ENCODE measurements around the gene UMODL1. TPM values are rescaled to one million over a fixed set of nuclear protein-coding genes. Genes with fewer than 3 reads are reported as not detected.

UMODL1 gene
- total RNA-seq, 5 donors from 2014 or later (not counting 1 experiment from before 2014, with no cell fraction given) = 0.16 to 0.99 (median 0.82) TPM

DNA sequence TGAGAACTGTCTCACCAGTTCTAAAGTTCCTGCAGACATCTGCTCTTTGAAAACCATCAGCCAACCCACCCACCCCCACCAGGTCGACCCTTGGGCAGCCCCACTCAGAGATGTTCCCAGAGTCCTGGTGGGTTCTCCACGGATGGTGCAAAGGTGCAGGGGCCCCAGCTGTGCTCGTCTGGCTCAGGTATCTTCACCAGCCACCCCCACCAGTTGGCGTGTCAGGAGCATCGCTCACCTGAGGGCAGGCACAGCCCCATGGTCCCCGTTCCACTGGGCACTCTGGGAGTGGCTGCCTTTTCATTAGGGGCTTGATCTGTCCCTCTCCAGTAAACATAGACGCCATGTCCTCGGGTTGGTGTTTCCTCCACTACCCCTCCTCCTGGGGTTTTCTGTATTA is 70.5 kb downstream of the UMODL1 start:
- no peaks in the 10 kb centered on the region for H3K9me3 Mint-ChIP-seq
- Histone ChIP-seq H3K4me1 (ENCODE audit: control insufficient read depth in 1 of 2, extremely low read depth in 1 of 2, insufficient read depth in 2 of 2, low read length in 2 of 2) (peaks cover 3 to 8% of the 10 kb centered on the region in 2 experiments), H3K27me3 (replicated peaks in 1 of 2; ENCODE audit: control insufficient read depth in 2 of 2, extremely low read depth in 1 of 2, insufficient read depth in 2 of 2, low read length in 1 of 2) (peaks cover 0 to 24% of the 10 kb centered on the region in 2 experiments), H3K9me3 (no peaks in the 10 kb centered on the region), H3K27ac (ENCODE audit: low read length) (no peak overlapping the region), H3K4me3 (ENCODE audit: control insufficient read depth in 1 of 2, extremely low read depth in 1 of 2, low read length in 1 of 2) (no peak overlapping the region), H3K36me3 (ENCODE audit: control insufficient read depth in 2 of 2, extremely low read depth in 1 of 2, insufficient read depth in 1 of 2, low read length in 1 of 2) (no peaks in the 10 kb centered on the region)
- H3K27me3 Mint-ChIP-seq = peaks cover 0 to 11% of the 10 kb centered on the region in 2 donors
- no peak overlapping the region for H3K27ac Mint-ChIP-seq
- POLR2A ChIA-PET = no interaction called here
- peaks cover 8 to 10% (median 10%) of the 10 kb centered on the region in 3 donors for H3K4me1 Mint-ChIP-seq
- ATAC-seq (replicated peaks in 1 of 4) (no peak), DNase-seq (no peak)
- CTCF ChIA-PET = no interaction called here
- 81% methylated on average over 7 of the region's 8 CpGs for WGBS (ENCODE audit: insufficient coverage)
- H3K4me3 Mint-ChIP-seq = no peak overlapping the region
- no peaks in the 10 kb centered on the region for H3K36me3 Mint-ChIP-seq

DNA sequence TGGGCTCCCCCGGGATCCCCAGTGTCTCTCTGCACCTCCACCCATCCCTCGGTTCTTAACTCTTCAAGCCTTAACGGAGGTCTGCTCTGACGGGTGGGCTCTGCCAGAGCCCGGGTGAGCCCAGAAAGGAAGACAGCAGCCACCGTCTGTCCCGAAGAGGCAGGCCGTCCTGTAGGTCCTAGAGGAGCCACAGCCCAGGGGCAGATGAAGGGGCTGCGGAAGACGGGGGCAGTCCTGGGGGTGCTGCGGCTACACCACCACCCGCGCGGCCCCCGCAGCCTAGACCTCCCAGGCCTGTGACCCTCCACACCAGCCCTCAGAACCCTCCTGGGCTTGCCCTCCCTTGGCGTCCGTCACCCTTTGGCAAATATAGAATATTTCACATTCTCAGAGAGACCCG is 71.0 kb downstream of the UMODL1 start:
- Histone ChIP-seq H3K36me3 (ENCODE audit: control insufficient read depth in 2 of 2, extremely low read depth in 1 of 2, insufficient read depth in 1 of 2, low read length in 1 of 2) (no peaks in the 10 kb centered on the region), H3K4me1 (ENCODE audit: control insufficient read depth in 1 of 2, extremely low read depth in 1 of 2, insufficient read depth in 2 of 2, low read length in 2 of 2) (peaks cover 3 to 8% of the 10 kb centered on the region in 2 experiments), H3K27ac (ENCODE audit: low read length) (no peak overlapping the region), H3K27me3 (replicated peaks in 1 of 2; ENCODE audit: control insufficient read depth in 2 of 2, extremely low read depth in 1 of 2, insufficient read depth in 2 of 2, low read length in 1 of 2) (peaks cover 0 to 26% of the 10 kb centered on the region in 2 experiments), H3K9me3 (no peaks in the 10 kb centered on the region), H3K4me3 (ENCODE audit: control insufficient read depth in 1 of 2, extremely low read depth in 1 of 2, low read length in 1 of 2) (no peak overlapping the region)
- Mint-ChIP-seq H3K27ac (no peak overlapping the region), H3K4me3 (no peak overlapping the region), H3K36me3 (no peaks in the 10 kb centered on the region), H3K27me3 (peaks cover 0 to 11% of the 10 kb centered on the region in 2 donors), H3K4me1 (peaks cover 8 to 10% (median 10%) of the 10 kb centered on the region in 3 donors), H3K9me3 (no peaks in the 10 kb centered on the region)
- ATAC-seq (replicated peaks in 1 of 4) (no peak), DNase-seq (no peak)
- CTCF ChIA-PET = interaction anchor here in 1 of 2 donors (0.9 to 1.6 kb wide), 2 partner anchors 117 to 118 kb away, joined by 3 to 5 read pairs; no protein-coding TSS in a partner anchor
- POLR2A ChIA-PET = no interaction called here
- 91% methylated on average over 15 of the region's 18 CpGs for WGBS (ENCODE audit: insufficient coverage)

GRCh38 chr21:42142627-42143026 is 71.5 kb downstream of the UMODL1 start:
- DNase-seq (no peak), ATAC-seq (replicated peaks in 1 of 4) (no peak)
- peaks cover 2 to 8% of the 10 kb centered on the region in 2 experiments for H3K4me1 ChIP-seq (ENCODE audit: control insufficient read depth in 1 of 2, extremely low read depth in 1 of 2, insufficient read depth in 2 of 2, low read length in 2 of 2)
- no CpG with 5 or more reads among the region's 7 CpGs for WGBS (ENCODE audit: insufficient coverage)
- Mint-ChIP-seq H3K4me1 (peaks cover 6 to 13% (median 9%) of the 10 kb centered on the region in 3 donors), H3K36me3 (no peaks in the 10 kb centered on the region), H3K27ac (no peak overlapping the region), H3K4me3 (no peak overlapping the region), H3K9me3 (no peaks in the 10 kb centered on the region), H3K27me3 (peaks cover 0 to 11% of the 10 kb centered on the region in 2 donors)
- ChIA-PET POLR2A (no interaction called here), CTCF (interaction anchor here in 1 of 2 donors (0.9 to 1.6 kb wide), 2 partner anchors 116 to 118 kb away, joined by 3 to 5 read pairs; no protein-coding TSS in a partner anchor)
- H3K4me3 ChIP-seq (ENCODE audit: control insufficient read depth in 1 of 2, extremely low read depth in 1 of 2, low read length in 1 of 2) = no peak overlapping the region
- no peaks in the 10 kb centered on the region for H3K9me3 ChIP-seq
- H3K27ac ChIP-seq (ENCODE audit: low read length) = no peak overlapping the region
- H3K36me3 ChIP-seq (ENCODE audit: control insufficient read depth in 2 of 2, extremely low read depth in 1 of 2, insufficient read depth in 1 of 2, low read length in 1 of 2) = no peaks in the 10 kb centered on the region
- peaks cover 0 to 23% of the 10 kb centered on the region in 2 experiments for H3K27me3 ChIP-seq (replicated peaks in 1 of 2; ENCODE audit: control insufficient read depth in 2 of 2, extremely low read depth in 1 of 2, insufficient read depth in 2 of 2, low read length in 1 of 2)

DNA sequence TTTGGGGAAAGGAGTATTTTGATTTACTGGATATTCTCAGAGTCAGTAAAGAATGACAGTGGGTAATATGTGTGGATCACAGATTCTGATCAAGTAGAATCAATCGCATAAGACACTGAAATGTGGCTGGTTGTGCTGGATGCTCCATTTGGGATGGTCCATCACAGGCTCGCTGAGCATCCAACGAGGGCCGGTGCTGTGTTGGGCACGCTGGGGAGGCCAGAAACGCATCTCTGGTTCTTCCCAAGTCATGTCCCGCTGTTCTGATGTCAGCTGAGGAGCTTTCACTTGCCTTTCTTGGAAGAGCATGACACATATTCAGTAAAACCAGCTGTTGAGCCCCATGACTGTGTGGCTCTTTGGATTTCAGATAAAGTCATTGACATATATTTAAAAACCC is 72.0 kb downstream of the UMODL1 start:
- ChIA-PET CTCF (interaction anchor here in 1 of 2 donors (0.6 to 1.6 kb wide), 3 partner anchors 9 to 117 kb away, joined by 3 to 5 read pairs (median 3); no protein-coding TSS in a partner anchor), POLR2A (no interaction called here)
- H3K9me3 Mint-ChIP-seq = no peaks in the 10 kb centered on the region
- DNase-seq (no peak), ATAC-seq (replicated peaks in 1 of 4) (no peak)
- H3K4me1 Mint-ChIP-seq = peaks cover 6 to 14% (median 7%) of the 10 kb centered on the region in 3 donors
- H3K4me3 Mint-ChIP-seq = no peak overlapping the region
- Histone ChIP-seq H3K27ac (ENCODE audit: low read length) (no peak overlapping the region), H3K36me3 (ENCODE audit: control insufficient read depth in 2 of 2, extremely low read depth in 1 of 2, insufficient read depth in 1 of 2, low read length in 1 of 2) (no peaks in the 10 kb centered on the region), H3K9me3 (no peaks in the 10 kb centered on the region), H3K4me3 (ENCODE audit: control insufficient read depth in 1 of 2, extremely low read depth in 1 of 2, low read length in 1 of 2) (no peak overlapping the region), H3K4me1 (ENCODE audit: control insufficient read depth in 1 of 2, extremely low read depth in 1 of 2, insufficient read depth in 2 of 2, low read length in 2 of 2) (peaks cover 2 to 8% of the 10 kb centered on the region in 2 experiments), H3K27me3 (replicated peaks in 1 of 2; ENCODE audit: control insufficient read depth in 2 of 2, extremely low read depth in 1 of 2, insufficient read depth in 2 of 2, low read length in 1 of 2) (peaks cover 0 to 23% of the 10 kb centered on the region in 2 experiments)
- peaks cover 0 to 11% of the 10 kb centered on the region in 2 donors for H3K27me3 Mint-ChIP-seq
- 81% methylated on average over 7 of the region's 7 CpGs for WGBS (ENCODE audit: insufficient coverage)
- no peak overlapping the region for H3K27ac Mint-ChIP-seq
- H3K36me3 Mint-ChIP-seq = no peaks in the 10 kb centered on the region

DNA sequence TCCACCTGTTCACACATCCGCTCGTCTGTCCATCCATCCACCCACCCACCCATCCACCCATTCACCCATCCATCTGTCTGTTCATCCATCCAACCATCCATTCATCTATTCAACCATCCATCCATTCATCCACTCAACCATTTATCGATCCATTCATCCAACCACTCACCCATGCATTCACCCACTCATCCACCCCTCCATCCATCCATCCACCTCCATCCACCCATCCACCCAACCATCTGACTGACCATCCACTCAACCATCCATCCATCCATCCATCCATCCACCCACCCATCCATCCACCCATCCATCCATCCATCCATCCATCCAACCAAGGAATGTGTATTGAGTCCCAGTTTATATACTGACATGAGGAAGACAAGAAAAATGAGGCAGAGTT is 73.1 kb downstream of the UMODL1 start:
- Mint-ChIP-seq H3K27me3 (peaks cover 0 to 11% of the 10 kb centered on the region in 2 donors), H3K9me3 (no peaks in the 10 kb centered on the region), H3K4me1 (peaks cover 6 to 14% (median 7%) of the 10 kb centered on the region in 3 donors), H3K36me3 (no peaks in the 10 kb centered on the region), H3K27ac (no peak overlapping the region), H3K4me3 (no peak overlapping the region)
- Histone ChIP-seq H3K27me3 (replicated peaks in 1 of 2; ENCODE audit: control insufficient read depth in 2 of 2, extremely low read depth in 1 of 2, insufficient read depth in 2 of 2, low read length in 1 of 2) (peaks cover 0 to 23% of the 10 kb centered on the region in 2 experiments), H3K4me1 (ENCODE audit: control insufficient read depth in 1 of 2, extremely low read depth in 1 of 2, insufficient read depth in 2 of 2, low read length in 2 of 2) (peaks cover 2 to 8% of the 10 kb centered on the region in 2 experiments), H3K27ac (ENCODE audit: low read length) (no peak overlapping the region), H3K9me3 (no peaks in the 10 kb centered on the region), H3K36me3 (ENCODE audit: control insufficient read depth in 2 of 2, extremely low read depth in 1 of 2, insufficient read depth in 1 of 2, low read length in 1 of 2) (no peaks in the 10 kb centered on the region), H3K4me3 (ENCODE audit: control insufficient read depth in 1 of 2, extremely low read depth in 1 of 2, low read length in 1 of 2) (no peak overlapping the region)
- CTCF ChIA-PET = interaction anchor here (0.7 to 2.5 kb wide), 4 partner anchors 29 to 115 kb away, joined by 3 to 32 read pairs (median 20); no protein-coding TSS in a partner anchor
- POLR2A ChIA-PET = no interaction called here
- ATAC-seq (replicated peaks in 1 of 4) (no peak), DNase-seq (no peak)
- 92% methylated on average over 3 of the region's 3 CpGs for WGBS (ENCODE audit: insufficient coverage)

DNA sequence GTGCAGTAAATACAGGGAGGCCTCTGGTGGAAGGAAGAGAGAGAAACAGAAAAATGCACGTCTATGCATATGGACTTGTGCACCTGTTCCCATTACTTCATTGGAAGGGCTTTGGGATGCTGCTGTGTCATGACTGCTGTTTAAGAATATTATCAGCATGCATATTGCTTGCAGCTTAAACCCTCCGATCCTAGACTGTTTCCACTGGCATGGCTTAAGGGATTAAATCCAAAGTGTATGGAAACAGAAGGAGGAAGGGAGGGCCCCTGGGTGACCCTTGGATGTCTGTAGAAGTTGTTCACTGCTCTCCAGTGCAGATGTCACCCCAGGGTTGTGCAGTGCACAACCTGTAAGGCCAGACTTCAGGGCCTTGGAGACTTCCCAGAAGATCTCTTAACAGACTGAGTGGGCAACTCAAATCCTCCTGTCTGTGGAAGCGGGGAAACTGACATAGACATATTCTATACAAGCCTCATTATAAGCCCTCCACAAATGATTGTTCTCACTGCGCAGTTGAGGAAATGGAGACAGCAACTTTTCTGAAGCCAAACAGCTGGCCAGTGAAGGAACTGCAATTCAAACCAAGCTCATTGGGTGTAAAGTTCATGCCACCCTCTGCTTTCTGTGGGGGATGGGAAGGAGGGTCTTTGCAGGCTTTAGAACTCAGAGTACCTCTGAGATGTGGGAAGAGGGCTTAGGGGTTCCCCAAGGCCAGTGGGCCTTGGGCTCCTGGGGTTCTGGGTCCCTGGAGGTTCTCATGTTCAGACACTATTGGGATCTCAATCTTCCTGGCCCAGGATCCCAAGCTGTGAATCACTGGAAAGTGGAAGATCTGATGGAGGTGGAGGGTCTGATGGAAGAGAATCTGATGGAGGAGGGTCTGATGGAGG is 73.8 kb downstream of the UMODL1 start:
- no peak overlapping the region for H3K4me3 Mint-ChIP-seq
- H3K36me3 Mint-ChIP-seq = no peaks in the 10 kb centered on the region
- CTCF ChIA-PET = interaction anchor here (0.7 to 2.5 kb wide), 12 partner anchors 18 to 191 kb away, joined by 3 to 32 read pairs (median 3); no protein-coding TSS in a partner anchor
- H3K9me3 ChIP-seq = no peaks in the 10 kb centered on the region
- no peak overlapping the region for H3K27ac Mint-ChIP-seq
- peaks cover 6 to 14% (median 7%) of the 10 kb centered on the region in 3 donors for H3K4me1 Mint-ChIP-seq
- peaks cover 0 to 21% of the 10 kb centered on the region in 2 experiments for H3K27me3 ChIP-seq (replicated peaks in 1 of 2; ENCODE audit: control insufficient read depth in 2 of 2, extremely low read depth in 1 of 2, insufficient read depth in 2 of 2, low read length in 1 of 2)
- POLR2A ChIA-PET = interaction anchor here in 1 of 2 donors (0.6 kb wide), 1 partner anchor 37 kb away, joined by 3 read pairs; no protein-coding TSS in a partner anchor
- DNase-seq = no peak
- H3K4me1 ChIP-seq (ENCODE audit: control insufficient read depth in 1 of 2, extremely low read depth in 1 of 2, insufficient read depth in 2 of 2, low read length in 2 of 2) = peaks cover 2 to 11% of the 10 kb centered on the region in 2 experiments
- WGBS (ENCODE audit: insufficient coverage) = 90% methylated on average over 1 of the region's 4 CpGs
- H3K27ac ChIP-seq (ENCODE audit: low read length) = no peak overlapping the region
- H3K9me3 Mint-ChIP-seq = no peaks in the 10 kb centered on the region
- no peaks in the 10 kb centered on the region for H3K36me3 ChIP-seq (ENCODE audit: control insufficient read depth in 2 of 2, extremely low read depth in 1 of 2, insufficient read depth in 1 of 2, low read length in 1 of 2)
- H3K27me3 Mint-ChIP-seq = peaks cover 0 to 11% of the 10 kb centered on the region in 2 donors
- no peak overlapping the region for H3K4me3 ChIP-seq (ENCODE audit: control insufficient read depth in 1 of 2, extremely low read depth in 1 of 2, low read length in 1 of 2)
- no peak for ATAC-seq (replicated peaks in 1 of 4)

All from T-cell (primary cell).